ENCODE data around the gene TXLNG. TPM values are rescaled to one million over a fixed set of nuclear protein-coding genes. Genes with fewer than 3 reads are reported as not detected.

Gene TXLNG
- total and polyA plus RNA-seq, 2 of the 13 experiments (the other 11 are each of a cell fraction or from before 2014, with no cell fraction given): 13.1 to 15.5 TPM

DNA sequence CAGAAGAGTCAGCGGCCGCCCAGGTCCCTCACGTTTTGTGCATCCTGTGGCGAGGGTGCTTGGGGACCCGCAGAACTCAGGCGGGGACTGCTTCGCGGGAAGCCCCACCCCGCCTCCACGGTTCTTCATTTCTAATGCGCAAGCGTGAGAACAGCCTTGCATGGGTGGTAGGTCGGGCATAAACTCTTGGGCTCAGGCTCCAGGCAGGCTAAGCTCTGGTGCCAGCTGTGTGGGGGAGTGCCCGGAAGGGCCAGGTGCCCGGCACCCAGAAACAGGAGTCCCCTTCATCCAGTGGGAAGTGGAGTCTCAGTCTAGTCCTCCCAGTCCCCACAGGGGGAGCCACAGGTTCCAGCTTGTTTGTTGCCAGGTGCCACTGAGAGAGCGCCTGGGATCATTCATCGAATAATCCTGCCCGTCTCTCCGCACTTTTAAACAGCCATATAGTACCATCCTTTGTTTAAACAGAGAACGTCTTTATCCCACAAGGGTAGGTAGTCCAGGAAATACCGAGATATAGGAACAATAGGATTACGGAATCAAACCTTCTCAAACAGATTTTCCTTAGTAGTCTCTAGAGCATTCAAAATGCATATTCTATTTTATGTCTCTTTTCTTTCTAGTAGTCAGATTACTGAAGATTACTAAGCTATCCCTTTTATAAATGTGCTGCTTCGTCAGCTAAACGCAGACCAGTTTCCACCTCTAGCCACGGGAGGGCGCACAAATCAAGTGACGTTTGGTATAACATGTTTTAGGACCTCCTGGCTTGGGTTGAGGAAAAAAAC lies 96.6 kb downstream of the TXLNG start (continued):
- TF ChIP-seq, protein P1, sequence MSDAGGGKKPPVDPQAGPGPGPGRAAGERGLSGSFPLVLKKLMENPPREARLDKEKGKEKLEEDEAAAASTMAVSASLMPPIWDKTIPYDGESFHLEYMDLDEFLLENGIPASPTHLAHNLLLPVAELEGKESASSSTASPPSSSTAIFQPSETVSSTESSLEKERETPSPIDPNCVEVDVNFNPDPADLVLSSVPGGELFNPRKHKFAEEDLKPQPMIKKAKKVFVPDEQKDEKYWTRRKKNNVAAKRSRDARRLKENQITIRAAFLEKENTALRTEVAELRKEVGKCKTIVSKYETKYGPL (CRISPR knock-in tag; IDR thresholded peaks at IDR 0.05): no peak
- TF ChIP-seq, protein P2, sequence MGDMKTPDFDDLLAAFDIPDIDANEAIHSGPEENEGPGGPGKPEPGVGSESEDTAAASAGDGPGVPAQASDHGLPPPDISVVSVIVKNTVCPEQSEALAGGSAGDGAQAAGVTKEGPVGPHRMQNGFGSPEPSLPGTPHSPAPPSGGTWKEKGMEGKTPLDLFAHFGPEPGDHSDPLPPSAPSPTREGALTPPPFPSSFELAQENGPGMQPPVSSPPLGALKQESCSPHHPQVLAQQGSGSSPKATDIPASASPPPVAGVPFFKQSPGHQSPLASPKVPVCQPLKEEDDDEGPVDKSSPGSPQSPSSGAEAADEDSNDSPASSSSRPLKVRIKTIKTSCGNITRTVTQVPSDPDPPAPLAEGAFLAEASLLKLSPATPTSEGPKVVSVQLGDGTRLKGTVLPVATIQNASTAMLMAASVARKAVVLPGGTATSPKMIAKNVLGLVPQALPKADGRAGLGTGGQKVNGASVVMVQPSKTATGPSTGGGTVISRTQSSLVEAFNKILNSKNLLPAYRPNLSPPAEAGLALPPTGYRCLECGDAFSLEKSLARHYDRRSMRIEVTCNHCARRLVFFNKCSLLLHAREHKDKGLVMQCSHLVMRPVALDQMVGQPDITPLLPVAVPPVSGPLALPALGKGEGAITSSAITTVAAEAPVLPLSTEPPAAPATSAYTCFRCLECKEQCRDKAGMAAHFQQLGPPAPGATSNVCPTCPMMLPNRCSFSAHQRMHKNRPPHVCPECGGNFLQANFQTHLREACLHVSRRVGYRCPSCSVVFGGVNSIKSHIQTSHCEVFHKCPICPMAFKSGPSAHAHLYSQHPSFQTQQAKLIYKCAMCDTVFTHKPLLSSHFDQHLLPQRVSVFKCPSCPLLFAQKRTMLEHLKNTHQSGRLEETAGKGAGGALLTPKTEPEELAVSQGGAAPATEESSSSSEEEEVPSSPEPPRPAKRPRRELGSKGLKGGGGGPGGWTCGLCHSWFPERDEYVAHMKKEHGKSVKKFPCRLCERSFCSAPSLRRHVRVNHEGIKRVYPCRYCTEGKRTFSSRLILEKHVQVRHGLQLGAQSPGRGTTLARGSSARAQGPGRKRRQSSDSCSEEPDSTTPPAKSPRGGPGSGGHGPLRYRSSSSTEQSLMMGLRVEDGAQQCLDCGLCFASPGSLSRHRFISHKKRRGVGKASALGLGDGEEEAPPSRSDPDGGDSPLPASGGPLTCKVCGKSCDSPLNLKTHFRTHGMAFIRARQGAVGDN (CRISPR knock-in tag; IDR thresholded peaks at IDR 0.05): peak; percentile 20; the same call in 1 of the 2 replicates
- TF ChIP-seq, protein P3, sequence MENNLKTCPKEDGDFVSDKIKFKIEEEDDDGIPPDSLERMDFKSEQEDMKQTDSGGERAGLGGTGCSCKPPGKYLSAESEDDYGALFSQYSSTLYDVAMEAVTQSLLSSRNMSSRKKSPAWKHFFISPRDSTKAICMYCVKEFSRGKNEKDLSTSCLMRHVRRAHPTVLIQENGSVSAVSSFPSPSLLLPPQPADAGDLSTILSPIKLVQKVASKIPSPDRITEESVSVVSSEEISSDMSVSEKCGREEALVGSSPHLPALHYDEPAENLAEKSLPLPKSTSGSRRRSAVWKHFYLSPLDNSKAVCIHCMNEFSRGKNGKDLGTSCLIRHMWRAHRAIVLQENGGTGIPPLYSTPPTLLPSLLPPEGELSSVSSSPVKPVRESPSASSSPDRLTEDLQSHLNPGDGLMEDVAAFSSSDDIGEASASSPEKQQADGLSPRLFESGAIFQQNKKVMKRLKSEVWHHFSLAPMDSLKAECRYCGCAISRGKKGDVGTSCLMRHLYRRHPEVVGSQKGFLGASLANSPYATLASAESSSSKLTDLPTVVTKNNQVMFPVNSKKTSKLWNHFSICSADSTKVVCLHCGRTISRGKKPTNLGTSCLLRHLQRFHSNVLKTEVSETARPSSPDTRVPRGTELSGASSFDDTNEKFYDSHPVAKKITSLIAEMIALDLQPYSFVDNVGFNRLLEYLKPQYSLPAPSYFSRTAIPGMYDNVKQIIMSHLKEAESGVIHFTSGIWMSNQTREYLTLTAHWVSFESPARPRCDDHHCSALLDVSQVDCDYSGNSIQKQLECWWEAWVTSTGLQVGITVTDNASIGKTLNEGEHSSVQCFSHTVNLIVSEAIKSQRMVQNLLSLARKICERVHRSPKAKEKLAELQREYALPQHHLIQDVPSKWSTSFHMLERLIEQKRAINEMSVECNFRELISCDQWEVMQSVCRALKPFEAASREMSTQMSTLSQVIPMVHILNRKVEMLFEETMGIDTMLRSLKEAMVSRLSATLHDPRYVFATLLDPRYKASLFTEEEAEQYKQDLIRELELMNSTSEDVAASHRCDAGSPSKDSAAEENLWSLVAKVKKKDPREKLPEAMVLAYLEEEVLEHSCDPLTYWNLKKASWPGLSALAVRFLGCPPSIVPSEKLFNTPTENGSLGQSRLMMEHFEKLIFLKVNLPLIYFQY (CRISPR knock-in tag; IDR thresholded peaks at IDR 0.05; ENCODE audit: borderline replicate concordance): no peak
- TF ChIP-seq, protein P4, sequence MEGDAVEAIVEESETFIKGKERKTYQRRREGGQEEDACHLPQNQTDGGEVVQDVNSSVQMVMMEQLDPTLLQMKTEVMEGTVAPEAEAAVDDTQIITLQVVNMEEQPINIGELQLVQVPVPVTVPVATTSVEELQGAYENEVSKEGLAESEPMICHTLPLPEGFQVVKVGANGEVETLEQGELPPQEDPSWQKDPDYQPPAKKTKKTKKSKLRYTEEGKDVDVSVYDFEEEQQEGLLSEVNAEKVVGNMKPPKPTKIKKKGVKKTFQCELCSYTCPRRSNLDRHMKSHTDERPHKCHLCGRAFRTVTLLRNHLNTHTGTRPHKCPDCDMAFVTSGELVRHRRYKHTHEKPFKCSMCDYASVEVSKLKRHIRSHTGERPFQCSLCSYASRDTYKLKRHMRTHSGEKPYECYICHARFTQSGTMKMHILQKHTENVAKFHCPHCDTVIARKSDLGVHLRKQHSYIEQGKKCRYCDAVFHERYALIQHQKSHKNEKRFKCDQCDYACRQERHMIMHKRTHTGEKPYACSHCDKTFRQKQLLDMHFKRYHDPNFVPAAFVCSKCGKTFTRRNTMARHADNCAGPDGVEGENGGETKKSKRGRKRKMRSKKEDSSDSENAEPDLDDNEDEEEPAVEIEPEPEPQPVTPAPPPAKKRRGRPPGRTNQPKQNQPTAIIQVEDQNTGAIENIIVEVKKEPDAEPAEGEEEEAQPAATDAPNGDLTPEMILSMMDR (CRISPR knock-in tag; IDR thresholded peaks at IDR 0.05): peak; percentile 61
- 0 out of 2 replicates have a peak, but pooled peaks have one; percentile 26 for TF ChIP-seq ATF1 (CRISPR knock-in tag; IDR thresholded peaks at IDR 0.05)
- no peak for TF ChIP-seq ZSCAN29 (CRISPR knock-in tag; conservative IDR thresholded peaks at IDR 0.05)
- TF ChIP-seq ZNF3 (CRISPR knock-in tag; IDR thresholded peaks at IDR 0.05): no peak
- TF ChIP-seq, protein P5, sequence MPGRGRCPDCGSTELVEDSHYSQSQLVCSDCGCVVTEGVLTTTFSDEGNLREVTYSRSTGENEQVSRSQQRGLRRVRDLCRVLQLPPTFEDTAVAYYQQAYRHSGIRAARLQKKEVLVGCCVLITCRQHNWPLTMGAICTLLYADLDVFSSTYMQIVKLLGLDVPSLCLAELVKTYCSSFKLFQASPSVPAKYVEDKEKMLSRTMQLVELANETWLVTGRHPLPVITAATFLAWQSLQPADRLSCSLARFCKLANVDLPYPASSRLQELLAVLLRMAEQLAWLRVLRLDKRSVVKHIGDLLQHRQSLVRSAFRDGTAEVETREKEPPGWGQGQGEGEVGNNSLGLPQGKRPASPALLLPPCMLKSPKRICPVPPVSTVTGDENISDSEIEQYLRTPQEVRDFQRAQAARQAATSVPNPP (CRISPR knock-in tag; IDR thresholded peaks at IDR 0.05): no peak
- TF ChIP-seq CBX2 (IDR thresholded peaks at IDR 0.05; ENCODE audit: low read depth, low read length): no peak
- no peak for TF ChIP-seq CBX2 (CRISPR knock-in tag; IDR thresholded peaks at IDR 0.05; ENCODE audit: low read depth)
- no peak for TF ChIP-seq ZNF780A (CRISPR knock-in tag; IDR thresholded peaks at IDR 0.05)
- no peak for TF ChIP-seq ZNF44 (CRISPR knock-in tag; IDR thresholded peaks at IDR 0.05)
- TF ChIP-seq NFE2 (CRISPR knock-in tag; IDR thresholded peaks at IDR 0.05): no peak
- TF ChIP-seq SIN3B (IDR thresholded peaks at IDR 0.05; ENCODE audit: low read length): no peak
- no peak for TF ChIP-seq MXD4 (CRISPR knock-in tag; IDR thresholded peaks at IDR 0.05)
- TF ChIP-seq TCF7L2 (IDR thresholded peaks at IDR 0.05; ENCODE audit: low read depth, low read length): no peak
- TF ChIP-seq SMARCC2 (IDR thresholded peaks at IDR 0.05): no peak
- peak; percentile 49 for TF ChIP-seq STAG1 (CRISPR knock-in tag; IDR thresholded peaks at IDR 0.05)
- TF ChIP-seq ZNF34 (CRISPR knock-in tag; IDR thresholded peaks at IDR 0.05; ENCODE audit: borderline replicate concordance): no peak
